Nephron progenitor cell (in vitro differentiated cells): ENCODE measurements around the gene PTPRC.

ENCODE experiments used
- DNase-seq: peaks from one replicate; pipeline ENCODE4 v3.0.0; 2021
- H3K27ac Mint-ChIP-seq: 2 replicates; pipeline ENCODE4 v1.8.0; 2021; ENCODE audit warnings: mild to moderate bottlenecking, moderate library complexity, mixed read lengths
- H3K27me3 Mint-ChIP-seq: 2 replicates; pipeline ENCODE4 v1.8.0; 2021; ENCODE audit warnings: mild to moderate bottlenecking, low read depth, mixed read lengths; ENCODE audit not compliant: poor library complexity
- H3K36me3 Mint-ChIP-seq: 2 replicates; pipeline ENCODE4 v1.8.0; 2021; ENCODE audit warnings: low read depth, mixed read lengths
- H3K4me1 Mint-ChIP-seq: 2 replicates; pipeline ENCODE4 v1.8.0; 2021; ENCODE audit warnings: mixed read lengths
- H3K4me3 Mint-ChIP-seq: 2 replicates; pipeline ENCODE4 v1.8.0; 2021; ENCODE audit warnings: mild to moderate bottlenecking, moderate library complexity, mixed read lengths
- H3K9me3 Mint-ChIP-seq: 2 replicates; pipeline ENCODE4 v1.8.0; 2021; ENCODE audit warnings: mild to moderate bottlenecking, moderate library complexity, mixed read lengths
- TF ChIP-seq, protein P1 (sequence below): fragments of 200-600 bp; sonication (generic); IDR thresholded peaks from 2 replicates; pipeline ENCODE4 v1.5.0; 2021; ENCODE audit warnings: antibody characterized with exemption

The PTPRC gene

DNA sequence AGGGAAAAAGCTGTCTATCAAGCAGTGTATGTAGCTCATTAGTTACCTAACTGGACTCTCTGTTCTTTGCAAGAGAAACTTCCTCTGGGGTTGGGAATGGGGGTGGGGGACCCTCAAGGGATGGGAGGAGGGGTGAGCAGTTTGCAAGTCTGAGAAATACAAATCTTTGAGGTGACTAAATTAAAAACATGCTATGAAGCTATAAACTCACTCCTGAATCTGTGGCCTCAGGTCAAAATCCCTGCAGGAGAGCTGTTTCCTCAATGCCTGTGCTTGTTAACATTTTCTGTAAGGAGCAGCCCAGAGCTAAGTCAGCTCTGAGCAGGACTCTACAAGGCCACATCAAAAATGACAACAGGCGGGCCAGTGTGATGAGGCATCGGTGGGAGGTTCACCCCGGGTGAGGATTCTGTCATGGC lies 32.8 kb upstream of the PTPRC start:
- Mint-ChIP-seq H3K36me3 (peaks cover 5% of the 10 kb centered on the region), H3K9me3 (peaks cover 4% of the 10 kb centered on the region), H3K4me1 (peaks cover 17% of the 10 kb centered on the region), H3K27ac (no peak overlapping the region), H3K27me3 (no peaks in the 10 kb centered on the region), H3K4me3 (no peak overlapping the region)
- no peak for DNase-seq
- TF ChIP-seq, protein P1, sequence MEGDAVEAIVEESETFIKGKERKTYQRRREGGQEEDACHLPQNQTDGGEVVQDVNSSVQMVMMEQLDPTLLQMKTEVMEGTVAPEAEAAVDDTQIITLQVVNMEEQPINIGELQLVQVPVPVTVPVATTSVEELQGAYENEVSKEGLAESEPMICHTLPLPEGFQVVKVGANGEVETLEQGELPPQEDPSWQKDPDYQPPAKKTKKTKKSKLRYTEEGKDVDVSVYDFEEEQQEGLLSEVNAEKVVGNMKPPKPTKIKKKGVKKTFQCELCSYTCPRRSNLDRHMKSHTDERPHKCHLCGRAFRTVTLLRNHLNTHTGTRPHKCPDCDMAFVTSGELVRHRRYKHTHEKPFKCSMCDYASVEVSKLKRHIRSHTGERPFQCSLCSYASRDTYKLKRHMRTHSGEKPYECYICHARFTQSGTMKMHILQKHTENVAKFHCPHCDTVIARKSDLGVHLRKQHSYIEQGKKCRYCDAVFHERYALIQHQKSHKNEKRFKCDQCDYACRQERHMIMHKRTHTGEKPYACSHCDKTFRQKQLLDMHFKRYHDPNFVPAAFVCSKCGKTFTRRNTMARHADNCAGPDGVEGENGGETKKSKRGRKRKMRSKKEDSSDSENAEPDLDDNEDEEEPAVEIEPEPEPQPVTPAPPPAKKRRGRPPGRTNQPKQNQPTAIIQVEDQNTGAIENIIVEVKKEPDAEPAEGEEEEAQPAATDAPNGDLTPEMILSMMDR = no peak

DNA sequence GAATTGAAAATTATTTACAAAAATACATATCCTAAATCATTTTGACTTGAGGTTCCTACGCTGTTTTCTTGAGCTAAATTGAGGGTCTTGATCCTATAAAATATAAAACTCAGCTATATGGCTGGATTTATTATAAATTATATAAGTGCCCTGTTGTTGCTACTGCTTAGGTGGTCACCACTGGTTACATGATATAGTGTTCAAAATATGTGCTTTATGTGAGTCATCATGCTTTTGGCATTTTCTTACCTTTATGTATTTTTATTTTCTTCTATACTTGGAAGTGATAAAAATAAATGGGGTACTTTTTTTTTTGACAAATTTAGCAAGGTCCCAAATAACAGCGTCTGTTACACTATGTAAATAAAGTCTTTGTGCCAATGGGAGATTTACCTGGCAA lies 31.1 kb upstream of the PTPRC start:
- no peak overlapping the region for H3K27ac Mint-ChIP-seq
- H3K36me3 Mint-ChIP-seq = no peaks in the 10 kb centered on the region
- no peaks in the 10 kb centered on the region for H3K9me3 Mint-ChIP-seq
- H3K4me3 Mint-ChIP-seq = no peak overlapping the region
- TF ChIP-seq, protein P1 = no peak
- H3K27me3 Mint-ChIP-seq = no peaks in the 10 kb centered on the region
- no peak for DNase-seq
- H3K4me1 Mint-ChIP-seq = peaks cover 10% of the 10 kb centered on the region

DNA sequence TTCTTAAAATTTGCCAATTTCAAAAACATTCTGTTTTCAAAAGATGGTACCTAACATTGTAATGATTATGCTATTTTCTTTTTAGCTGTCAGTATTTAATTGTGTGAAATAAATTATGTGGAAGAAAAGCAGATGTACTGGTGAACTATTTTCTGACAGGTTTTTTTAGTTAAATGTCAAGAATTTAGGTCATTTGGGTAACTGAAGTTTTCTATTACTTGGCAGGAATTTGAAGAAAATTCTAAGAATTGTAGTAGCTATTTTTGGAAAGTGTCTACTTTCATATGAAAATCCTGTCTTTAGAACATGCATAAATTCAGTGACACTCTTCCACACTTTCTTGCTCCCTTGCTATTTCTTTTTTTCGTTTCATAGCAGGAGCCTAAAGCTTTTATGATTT lies 28.5 kb upstream of the PTPRC start:
- no peaks in the 10 kb centered on the region for H3K36me3 Mint-ChIP-seq

DNA sequence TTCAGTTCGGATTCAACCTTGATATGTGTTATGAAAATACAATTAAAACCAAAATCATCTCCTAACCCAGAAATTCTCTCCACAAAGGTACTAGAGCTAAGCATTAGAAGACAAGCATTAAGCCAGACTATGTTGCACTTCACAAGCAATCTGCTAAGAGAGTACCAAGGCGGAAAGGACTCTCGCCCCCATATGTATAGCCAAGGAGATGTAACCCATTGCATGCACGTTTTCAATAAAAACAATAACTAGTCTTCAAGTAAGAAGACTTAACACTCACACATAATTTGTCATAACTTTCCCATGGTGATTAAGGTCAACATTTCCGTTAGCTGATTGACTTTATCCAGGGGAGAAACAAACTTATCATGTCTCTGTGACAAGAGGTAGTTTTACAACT lies 27.6 kb upstream of the PTPRC start:
- Mint-ChIP-seq H3K4me3 (no peak overlapping the region), H3K4me1 (peaks cover 2% of the 10 kb centered on the region), H3K27ac (no peak overlapping the region), H3K36me3 (no peaks in the 10 kb centered on the region), H3K27me3 (no peaks in the 10 kb centered on the region), H3K9me3 (no peaks in the 10 kb centered on the region)
- TF ChIP-seq, protein P1 = no peak
- DNase-seq = no peak

More for the DNA sequence above, 28.5 kb upstream of the PTPRC start:
- Mint-ChIP-seq H3K4me3 (no peak overlapping the region), H3K9me3 (no peaks in the 10 kb centered on the region), H3K27me3 (no peaks in the 10 kb centered on the region), H3K4me1 (peaks cover 9% of the 10 kb centered on the region), H3K27ac (no peak overlapping the region)
- DNase-seq = no peak
- TF ChIP-seq, protein P1 = no peak

DNA sequence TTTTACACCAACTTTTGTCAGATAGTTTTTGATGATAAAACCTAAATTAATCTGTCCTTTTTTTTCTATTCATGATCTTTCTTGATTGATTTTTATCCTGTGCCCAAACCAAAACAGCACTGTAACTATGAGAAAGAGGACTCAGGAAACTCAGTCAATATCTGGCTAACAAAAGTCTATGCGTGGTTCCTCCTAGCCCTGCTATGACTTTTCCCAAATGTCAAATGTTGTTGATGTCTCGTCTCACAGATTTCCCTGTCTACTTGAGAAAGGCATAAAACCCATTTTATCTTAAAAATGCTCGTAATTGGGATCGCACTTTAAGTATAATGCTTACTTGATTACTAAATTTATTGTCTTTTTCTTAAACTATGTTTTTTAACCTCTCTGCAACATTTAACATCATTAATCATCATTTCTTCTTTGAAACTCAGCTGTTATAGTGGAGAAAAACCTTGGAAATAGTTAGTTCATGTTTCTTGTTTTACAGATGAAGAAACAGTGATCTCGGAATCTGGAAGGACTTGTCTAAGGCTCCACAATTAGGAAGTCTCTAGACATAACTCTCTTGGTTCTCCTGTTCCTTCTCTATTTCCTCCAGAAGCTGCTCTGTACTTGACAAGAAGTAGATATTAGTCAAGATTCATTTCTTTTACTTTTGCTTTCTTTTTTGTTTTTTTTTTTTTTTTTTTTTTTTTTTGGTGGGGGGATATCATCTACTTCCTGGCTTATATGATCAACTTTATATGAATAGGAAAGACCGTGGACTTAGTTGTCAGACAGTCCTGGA lies 26.2 kb upstream of the PTPRC start:
- H3K4me1 Mint-ChIP-seq = no peaks in the 10 kb centered on the region
- H3K27ac Mint-ChIP-seq = no peak overlapping the region
- H3K27me3 Mint-ChIP-seq = no peaks in the 10 kb centered on the region
- H3K4me3 Mint-ChIP-seq = no peak overlapping the region
- no peaks in the 10 kb centered on the region for H3K9me3 Mint-ChIP-seq
- H3K36me3 Mint-ChIP-seq = no peaks in the 10 kb centered on the region
- TF ChIP-seq, protein P1 = no peak
- no peak for DNase-seq

DNA sequence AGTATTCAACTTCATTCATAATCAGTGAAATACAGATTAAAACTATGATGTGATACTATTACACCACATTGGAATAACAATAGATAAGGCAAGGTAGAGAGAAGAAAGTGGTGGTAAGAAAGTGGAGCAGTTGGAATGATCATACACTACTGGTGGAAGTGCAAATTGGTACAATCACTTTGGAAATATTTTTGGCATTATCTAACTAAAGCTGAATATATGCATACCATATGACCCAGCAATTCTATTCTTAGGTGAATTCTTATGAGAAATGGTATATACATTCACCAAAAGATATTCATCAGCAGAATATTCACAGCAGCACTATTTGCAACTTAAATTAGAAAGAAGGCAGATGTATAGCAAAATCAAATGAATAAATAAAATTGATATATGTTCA lies 21.4 kb upstream of the PTPRC start:
- Mint-ChIP-seq H3K27me3 (peaks cover 3% of the 10 kb centered on the region), H3K27ac (no peak overlapping the region), H3K36me3 (no peaks in the 10 kb centered on the region), H3K9me3 (no peaks in the 10 kb centered on the region), H3K4me3 (no peak overlapping the region), H3K4me1 (peaks cover 14% of the 10 kb centered on the region)
- TF ChIP-seq, protein P1 = no peak
- DNase-seq = no peak
